ENCODE data around the gene ZNF253.
"Not testable (repeated sequence)": the region's sequence is repeated elsewhere in the genome, so short reads cannot be mapped to it uniquely, and the experiment has no call there.

ZNF253 gene

DNA sequence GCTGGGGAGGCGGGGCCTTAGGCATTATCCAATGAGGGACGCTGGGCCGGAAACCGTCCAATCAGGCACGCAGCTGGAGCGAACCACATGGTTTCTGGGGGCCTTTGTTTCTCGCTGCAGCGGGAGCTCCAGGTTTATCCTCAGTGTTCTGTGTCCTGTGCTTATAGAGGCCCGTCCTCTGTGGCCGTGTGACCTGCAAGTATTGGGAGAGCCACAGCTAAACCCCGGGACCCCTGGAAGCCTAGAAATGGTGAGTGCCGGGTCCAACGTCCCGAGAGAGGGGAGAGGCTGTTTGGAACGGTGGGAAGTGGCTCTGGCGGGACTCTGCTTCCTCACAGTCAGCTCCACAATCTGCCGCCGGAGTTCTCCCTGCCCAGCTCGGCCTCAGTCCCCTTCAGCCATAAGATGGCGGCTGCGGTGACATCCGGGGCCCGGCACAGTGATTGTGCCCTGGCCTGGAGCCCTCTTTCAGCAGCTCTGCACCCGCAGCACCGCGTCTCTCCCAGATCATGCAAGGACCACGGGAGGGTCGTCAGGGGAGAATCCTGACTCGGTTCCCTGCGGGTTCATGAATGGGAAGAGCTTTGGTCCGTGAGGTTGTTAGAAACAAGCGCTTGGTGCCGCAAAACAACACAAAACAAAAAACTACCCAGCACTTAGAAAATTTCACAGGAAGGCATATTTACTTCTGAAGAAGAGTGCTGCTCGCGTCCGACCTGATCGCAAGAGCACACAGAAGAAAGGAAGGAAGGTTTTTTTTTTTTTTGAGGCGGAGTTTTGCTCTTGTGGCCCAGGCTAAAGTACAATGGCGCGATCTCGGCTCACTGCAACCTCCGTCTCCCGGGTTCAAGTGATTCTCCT, at the start of gene ZNF253:
Gene ZNF253 (plus strand): TSS at position 133 of the 861 bp plus-strand sequence. CDS start 115 bp downstream, at position 248.
- peak; percentile 94 to 95 for DNase-seq (ENCODE audit: low read depth in 2 of 2)

- DNase-seq (ENCODE audit: low read depth in 2 of 2), result no peak
These were observed 49.0 kb upstream of the ZNF253 start for GRCh38 chr19:19816679-19817078.

- no peak for DNase-seq (ENCODE audit: low read depth in 2 of 2)
These were observed 48.3 kb upstream of the ZNF253 start for GRCh38 chr19:19817357-19817756.

GRCh38 chr19:19820774-19821320, 44.8 kb upstream of the ZNF253 start:
- DNase-seq (ENCODE audit: low read depth in 2 of 2), result no peak

- DNase-seq (ENCODE audit: low read depth in 2 of 2), result peak; percentile 94 to 96
These were observed 44.2 kb upstream of the ZNF253 start, which contains the start of gene ZNF506 for GRCh38 chr19:19821366-19821951. Gene ZNF506 (minus strand): TSS chr19:19821750. CDS start chr19:19821603, 147 bp downstream.

DNA sequence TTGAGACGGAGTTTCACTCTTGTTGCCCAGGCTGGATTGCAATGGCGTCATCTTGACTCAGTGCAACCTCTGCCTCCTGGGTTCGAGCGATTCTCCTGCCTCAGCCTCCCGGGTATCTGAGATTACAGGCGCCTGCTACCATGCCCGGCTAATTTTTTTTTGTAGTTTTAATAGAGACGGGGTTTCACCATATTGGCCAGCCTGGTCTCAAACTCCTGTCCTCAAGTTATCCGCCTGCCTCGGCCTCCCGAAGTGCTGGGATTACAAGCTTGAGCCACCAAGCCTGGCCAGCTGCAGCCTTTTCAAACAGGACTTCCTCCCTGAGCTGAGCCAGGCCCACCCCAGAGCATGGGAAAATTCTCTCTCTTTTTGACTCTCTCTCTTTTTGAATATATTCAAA, 43.7 kb upstream of the ZNF253 start:
- not testable (repeated sequence) for DNase-seq (ENCODE audit: low read depth in 2 of 2)

DNA sequence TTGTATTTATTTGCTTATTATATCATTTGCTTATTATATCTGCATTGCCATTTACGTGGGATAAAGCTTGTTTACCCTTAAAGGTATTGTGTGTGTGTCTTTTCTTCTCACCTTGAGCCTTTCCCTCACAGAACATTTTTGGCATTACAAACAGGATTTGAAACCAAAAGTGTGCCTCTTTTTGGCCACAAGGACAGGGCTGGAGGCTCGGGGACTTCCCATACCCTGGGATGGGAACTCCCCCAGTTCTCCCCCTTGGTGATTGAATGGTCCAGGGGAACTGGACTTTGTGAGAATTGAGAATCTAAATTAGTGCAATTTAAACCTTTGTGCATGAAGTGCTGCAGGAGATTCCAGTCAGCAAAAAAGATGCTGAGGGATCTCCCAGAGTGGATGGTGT, 41.8 kb upstream of the ZNF253 start:
- DNase-seq (ENCODE audit: low read depth in 2 of 2), result no peak

- no peak for DNase-seq (ENCODE audit: low read depth in 2 of 2)
These were observed 38.8 kb upstream of the ZNF253 start for GRCh38 chr19:19826875-19827274.

DNA sequence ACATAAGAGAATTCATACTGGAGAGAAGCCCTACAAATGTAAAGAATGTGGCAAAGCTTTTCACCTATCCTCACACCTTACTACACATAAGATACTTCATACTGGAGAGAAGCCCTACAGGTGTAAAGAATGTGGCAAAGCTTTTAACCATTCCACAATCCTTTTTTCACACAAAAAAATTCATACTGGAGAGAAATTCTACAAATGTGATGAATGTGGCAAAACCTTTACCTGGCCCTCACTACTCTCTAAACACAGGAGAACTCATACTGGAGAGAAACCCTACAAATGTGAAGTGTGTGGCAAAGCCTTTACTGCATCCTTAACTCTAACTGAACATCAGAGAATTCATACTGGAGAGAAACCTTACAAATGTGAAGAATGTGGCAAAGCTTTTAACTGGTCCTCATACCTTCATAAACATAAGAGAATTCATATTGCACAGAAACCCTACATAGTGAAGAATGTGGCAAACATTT, 30.1 kb upstream of the ZNF253 start:
- DNase-seq (ENCODE audit: low read depth in 2 of 2), result no peak

- no peak for DNase-seq (ENCODE audit: low read depth in 2 of 2)
These were observed 17.9 kb upstream of the ZNF253 start for GRCh38 chr19:19847781-19848180.

DNA sequence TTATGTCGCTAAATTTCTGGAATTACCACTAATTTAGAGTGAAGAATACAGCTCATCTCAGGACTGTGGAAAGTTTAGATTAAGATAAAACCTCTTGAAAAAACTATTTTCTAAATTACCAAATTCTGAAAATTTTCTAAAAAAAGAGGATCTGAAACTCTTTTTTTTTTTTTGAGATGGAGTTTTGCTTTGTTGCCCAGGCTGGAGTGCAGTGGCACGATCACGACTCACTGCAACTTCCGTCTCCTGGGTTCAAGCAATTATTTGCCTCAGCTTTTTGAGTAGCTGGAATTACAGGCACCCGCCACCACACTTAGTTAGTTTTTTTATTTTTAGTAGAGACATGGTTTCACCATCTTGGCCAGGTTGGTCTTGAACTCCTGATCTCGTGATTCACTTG, 16.6 kb upstream of the ZNF253 start:
- DNase-seq (ENCODE audit: low read depth in 2 of 2), result no peak

DNA sequence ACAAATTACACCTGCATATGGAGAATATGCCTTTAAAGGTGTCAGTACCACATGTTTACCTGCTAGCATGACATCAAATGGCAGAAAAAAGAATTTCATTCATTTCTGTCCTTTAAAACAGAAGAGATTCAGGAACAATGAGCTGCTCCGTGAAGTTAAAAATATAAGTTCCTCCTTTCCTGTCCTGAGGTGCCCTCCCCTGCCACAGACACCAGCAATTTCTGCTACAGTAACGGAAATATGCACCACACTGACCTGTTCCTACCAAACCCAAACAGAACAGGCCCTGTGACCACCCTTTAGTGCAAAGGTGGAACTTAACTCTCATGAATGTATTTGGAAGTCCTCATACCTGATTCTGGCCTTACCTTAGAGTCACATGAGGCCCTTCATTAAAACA, 13.9 kb upstream of the ZNF253 start:
- not testable (repeated sequence) for DNase-seq (ENCODE audit: low read depth in 2 of 2)

DNA sequence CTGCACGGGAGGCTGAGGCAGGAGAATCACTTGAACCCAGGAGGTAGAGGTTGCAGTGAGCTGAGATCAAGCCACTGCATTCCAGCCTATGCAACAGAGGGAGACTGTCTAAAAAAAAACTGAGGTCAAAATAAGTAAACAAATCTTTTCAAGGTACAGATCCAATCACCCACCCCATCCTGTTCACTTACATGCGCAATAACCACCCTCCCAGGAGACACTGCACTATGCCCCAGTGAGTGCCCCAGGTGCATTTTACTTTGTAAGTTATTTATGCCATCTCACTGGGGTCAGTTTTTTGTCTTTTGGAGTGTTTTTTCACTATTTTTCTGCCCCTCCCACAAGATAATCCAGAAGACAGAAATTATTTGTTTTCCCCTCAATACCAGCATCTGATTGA, 6.9 kb upstream of the ZNF253 start:
- DNase-seq (ENCODE audit: low read depth in 2 of 2), result no peak

DNA sequence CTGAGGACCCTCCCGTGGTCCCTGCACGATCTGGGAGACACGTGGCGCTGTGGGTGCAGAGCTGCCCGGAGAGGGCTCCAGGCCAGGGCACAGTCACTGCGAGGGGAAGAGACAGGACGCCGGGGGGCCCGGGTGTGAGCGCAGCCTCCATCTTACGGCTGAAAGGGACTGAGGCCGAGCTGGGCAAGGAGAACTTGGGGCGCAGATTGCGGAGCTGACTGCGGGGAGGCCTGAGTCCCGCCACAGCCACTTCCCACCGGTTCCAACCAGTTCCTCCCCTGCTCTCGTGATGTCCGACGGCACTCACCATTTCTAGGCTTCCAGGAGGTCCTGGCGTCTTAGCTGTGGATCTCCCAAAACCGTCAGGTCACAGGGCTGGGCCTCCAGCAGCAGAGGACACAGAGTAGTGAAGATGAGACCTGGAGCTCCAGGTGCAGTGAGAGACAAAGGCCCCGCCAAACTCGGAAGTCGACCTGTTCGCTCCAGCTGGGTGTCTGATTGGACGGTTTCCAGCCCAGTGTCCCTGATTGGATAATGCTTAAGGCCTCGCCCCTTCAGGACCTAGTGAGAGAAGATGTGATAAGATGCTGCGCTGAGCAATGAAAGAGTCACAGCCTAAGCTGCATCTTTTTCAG, 4.8 kb upstream of the ZNF253 start:
- DNase-seq (ENCODE audit: low read depth in 2 of 2), result peak; percentile 29 to 32

DNA sequence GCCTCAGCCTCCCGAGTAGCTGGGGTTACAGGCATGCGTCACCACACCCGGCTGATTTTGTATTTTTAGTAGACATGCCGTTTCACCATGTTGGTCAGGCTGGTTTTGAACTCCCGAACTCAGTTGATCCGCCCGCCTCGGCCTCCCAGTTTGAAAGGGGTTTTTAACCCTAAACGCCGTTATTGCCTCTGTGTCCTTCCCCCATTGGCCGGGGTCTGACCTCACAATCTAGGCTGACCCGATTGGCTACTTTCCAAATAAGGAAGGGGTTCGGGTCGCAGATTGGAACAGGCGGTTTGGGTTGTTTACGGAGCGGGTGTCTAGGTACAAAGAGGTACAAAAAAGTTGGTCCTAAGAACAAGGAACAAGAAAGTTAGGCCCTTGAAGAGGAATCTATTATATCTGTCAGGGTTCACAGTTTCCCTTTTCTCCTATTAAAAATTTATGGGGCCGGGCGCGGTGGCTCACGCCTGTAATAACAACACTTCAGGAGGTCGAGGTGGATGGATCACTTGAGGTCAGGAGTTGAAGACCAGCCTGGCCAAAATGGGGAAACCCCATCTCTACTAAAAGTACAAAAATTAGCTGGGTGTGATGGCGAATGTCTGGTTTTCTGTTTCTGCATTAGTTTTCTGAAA, 1.0 kb downstream of the ZNF253 start:
- peak in 1 of 2 donors; percentile 25 for DNase-seq (ENCODE audit: low read depth in 2 of 2)

DNA sequence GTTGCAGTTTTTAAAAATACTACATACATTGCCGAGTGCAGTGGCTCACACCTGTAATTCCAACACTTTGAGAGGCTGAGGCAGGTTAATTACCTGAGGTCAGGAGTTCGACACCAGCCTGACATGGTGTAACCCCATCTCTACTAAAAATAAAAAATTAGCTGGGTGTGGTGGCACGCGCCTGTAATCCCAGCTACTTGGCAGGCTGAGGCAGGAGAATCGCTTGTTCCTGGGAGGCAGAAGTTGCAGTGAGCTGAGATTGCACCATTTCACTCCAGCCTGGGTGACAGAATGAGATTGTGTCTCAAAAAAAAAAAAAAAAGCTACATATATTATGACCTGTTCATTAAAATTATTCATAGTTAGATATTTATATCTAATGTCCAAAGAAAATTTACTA, 4.4 kb downstream of the ZNF253 start:
- not testable (repeated sequence) for DNase-seq (ENCODE audit: low read depth in 2 of 2)

GRCh38 chr19:19871932-19872331, 6.2 kb downstream of the ZNF253 start:
- DNase-seq (ENCODE audit: low read depth in 2 of 2), result no peak

DNA sequence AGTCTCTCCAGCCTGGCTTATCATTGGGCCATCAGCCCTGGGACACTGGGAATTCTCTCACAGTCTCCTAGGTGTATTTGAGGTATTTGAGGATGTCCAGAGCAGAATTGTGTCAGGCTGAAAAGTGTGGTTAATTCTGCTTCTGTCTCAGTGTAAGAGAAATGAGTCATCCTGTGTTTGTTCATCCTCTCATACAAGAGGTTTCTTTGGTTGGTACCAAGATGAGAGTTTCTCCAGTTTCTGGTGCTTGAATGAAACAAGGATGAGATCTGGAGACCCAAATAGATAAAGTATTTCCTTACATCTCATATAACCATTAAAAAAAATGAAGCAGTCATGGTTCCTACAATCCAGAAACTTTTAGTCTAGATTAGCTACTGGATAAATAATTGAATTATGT, 7.7 kb downstream of the ZNF253 start:
- no peak for DNase-seq (ENCODE audit: low read depth in 2 of 2)

GRCh38 chr19:19877724-19878123, 12.0 kb downstream of the ZNF253 start:
- no peak for DNase-seq (ENCODE audit: low read depth in 2 of 2)

DNA sequence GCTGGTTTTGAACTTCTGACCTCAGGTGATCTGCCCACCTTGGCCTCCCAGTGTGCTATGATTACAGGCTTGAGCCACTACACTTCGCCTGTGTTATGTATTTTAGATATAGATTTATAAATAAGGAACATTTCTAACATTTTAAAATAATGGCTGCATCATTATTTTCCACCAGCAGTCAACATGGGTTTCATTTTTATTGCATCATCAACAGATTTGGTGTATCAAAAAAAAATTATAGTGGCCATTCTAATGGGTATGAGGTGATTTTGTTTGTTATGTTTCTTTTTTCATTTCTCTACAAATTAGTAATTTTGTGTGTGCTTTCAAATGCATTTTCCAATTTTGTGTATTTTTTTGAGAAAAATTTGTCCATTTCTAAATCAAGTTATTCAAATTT, 18.9 kb downstream of the ZNF253 start:
- no peak for DNase-seq (ENCODE audit: low read depth in 2 of 2)

- DNase-seq (ENCODE audit: low read depth in 2 of 2), result not testable (repeated sequence)
These were observed 26.6 kb downstream of the ZNF253 start for GRCh38 chr19:19892055-19892941.
